SK-N-SH treated with all-trans-retinoic acid at 6 μM for 48 hours (cell line): ENCODE data around the gene CLDN11.

Source experiments
- ARNTL ChIP-seq: fragments of 450-650 bp; formaldehyde crosslinking; IDR thresholded peaks from 2 replicates; pipeline ENCODE4 v1.5.0; 2020; ENCODE audit warnings: low read depth, mild to moderate bottlenecking, moderate library complexity, borderline replicate concordance
- BACH2 ChIP-seq: fragments of 250-450 bp; sonication (Bioruptor Pico); IDR thresholded peaks from 2 replicates; pipeline ENCODE4 v1.9.0; 2021; ENCODE audit warnings: mild to moderate bottlenecking, borderline replicate concordance
- GLIS3 ChIP-seq: fragments of 250-450 bp; sonication (Bioruptor Pico); IDR thresholded peaks from 2 replicates; pipeline ENCODE4 v1.5.0; 2020; ENCODE audit warnings: mild to moderate bottlenecking, moderate library complexity
- ISL1 ChIP-seq: fragments of 250-450 bp; sonication (Bioruptor Pico); IDR thresholded peaks from 2 replicates; pipeline ENCODE4 v2.1.2; 2022; ENCODE audit warnings: mild to moderate bottlenecking, moderate library complexity
- PPARA ChIP-seq: fragments of 250-450 bp; sonication (Bioruptor Pico); IDR thresholded peaks from 2 replicates; pipeline ENCODE4 v1.5.0; 2020; ENCODE audit warnings: mild to moderate bottlenecking, borderline replicate concordance
- RARB ChIP-seq: fragments of 250-450 bp; sonication (Bioruptor Pico); IDR thresholded peaks from 2 replicates; pipeline ENCODE4 v1.8.0; 2021; ENCODE audit warnings: mild to moderate bottlenecking, moderate library complexity
- TCF4 ChIP-seq: fragments of 250-450 bp; sonication (Bioruptor Pico); IDR thresholded peaks from 2 replicates; pipeline ENCODE4 v1.8.0; 2021; ENCODE audit warnings: mild to moderate bottlenecking, moderate library complexity, borderline replicate concordance
- TOX ChIP-seq: fragments of 250-450 bp; sonication (Bioruptor Pico); IDR thresholded peaks from 2 replicates; pipeline ENCODE4 v1.8.0; 2021; ENCODE audit warnings: mild to moderate bottlenecking, moderate library complexity, borderline replicate concordance
- ZC3H10 ChIP-seq: fragments of 250-450 bp; sonication (Bioruptor Pico); IDR thresholded peaks from 2 replicates; pipeline ENCODE4 v1.5.1; 2021; ENCODE audit warnings: mild to moderate bottlenecking, moderate library complexity
- ZFP3 ChIP-seq: fragments of 250-450 bp; sonication (Bioruptor Pico); IDR thresholded peaks from 2 replicates; pipeline ENCODE4 v1.5.0; 2020; ENCODE audit warnings: mild to moderate bottlenecking, moderate library complexity
- ZFP30 ChIP-seq: fragments of 450-650 bp; formaldehyde crosslinking; IDR thresholded peaks from 2 replicates; pipeline ENCODE4 v1.5.0; 2022; ENCODE audit warnings: mild to moderate bottlenecking, moderate library complexity
- TF ChIP-seq, protein P1 (sequence below): fragments of 250-450 bp; sonication (Bioruptor Pico); IDR thresholded peaks from 2 replicates; pipeline ENCODE4 v1.8.0; 2020; ENCODE audit warnings: mild to moderate bottlenecking, moderate library complexity, borderline replicate concordance
- TF ChIP-seq, protein P2 (sequence below): fragments of 250-450 bp; sonication (Bioruptor Pico); IDR thresholded peaks from 2 replicates; pipeline ENCODE4 v1.5.1; 2020; ENCODE audit warnings: low read depth, mild to moderate bottlenecking, moderate library complexity
- TF ChIP-seq, protein P3 (sequence below): fragments of 250-450 bp; sonication (Bioruptor Pico); IDR thresholded peaks from 2 replicates; pipeline ENCODE4 v1.5.1; 2021; ENCODE audit warnings: mild to moderate bottlenecking, moderate library complexity

DNA sequence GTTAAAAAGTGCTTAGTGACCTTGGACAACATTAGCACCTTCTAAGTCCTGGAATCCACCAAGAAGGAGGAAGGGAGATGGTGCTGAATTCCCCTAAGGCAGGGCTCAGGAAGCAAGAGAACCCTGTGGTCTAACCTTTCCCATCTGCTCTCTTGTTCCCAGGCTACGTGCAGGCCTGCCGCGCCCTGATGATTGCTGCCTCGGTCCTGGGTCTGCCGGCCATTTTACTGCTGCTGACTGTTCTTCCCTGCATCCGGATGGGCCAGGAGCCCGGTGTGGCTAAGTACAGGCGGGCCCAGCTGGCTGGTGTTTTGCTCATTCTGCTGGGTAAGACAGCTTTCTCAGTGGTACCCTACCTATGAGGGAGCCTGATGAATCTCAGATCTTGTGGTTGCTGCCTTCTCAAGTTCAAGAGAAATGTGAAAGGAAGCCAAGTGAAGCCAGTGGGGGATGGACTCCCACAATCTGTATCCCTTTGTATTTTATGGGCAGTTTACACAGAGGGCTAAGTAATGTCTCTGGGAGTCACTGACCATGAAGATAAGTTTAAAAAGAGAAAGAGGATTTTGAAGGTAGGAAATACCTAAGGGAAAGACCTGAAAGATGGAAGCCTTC is 4.4 kb downstream of the CLDN11 start:
- TF ChIP-seq RARB (no peak), ZC3H10 (CRISPR knock-in tag) (no peak), ARNTL (no peak), GLIS3 (CRISPR knock-in tag) (no peak), BACH2 (CRISPR knock-in tag) (no peak), ZFP3 (no peak), ZFP30 (CRISPR knock-in tag) (no peak), PPARA (CRISPR knock-in tag) (no peak), TCF4 (CRISPR knock-in tag) (no peak), TOX (CRISPR knock-in tag) (no peak), ISL1 (no peak)
- TF ChIP-seq, protein P1, sequence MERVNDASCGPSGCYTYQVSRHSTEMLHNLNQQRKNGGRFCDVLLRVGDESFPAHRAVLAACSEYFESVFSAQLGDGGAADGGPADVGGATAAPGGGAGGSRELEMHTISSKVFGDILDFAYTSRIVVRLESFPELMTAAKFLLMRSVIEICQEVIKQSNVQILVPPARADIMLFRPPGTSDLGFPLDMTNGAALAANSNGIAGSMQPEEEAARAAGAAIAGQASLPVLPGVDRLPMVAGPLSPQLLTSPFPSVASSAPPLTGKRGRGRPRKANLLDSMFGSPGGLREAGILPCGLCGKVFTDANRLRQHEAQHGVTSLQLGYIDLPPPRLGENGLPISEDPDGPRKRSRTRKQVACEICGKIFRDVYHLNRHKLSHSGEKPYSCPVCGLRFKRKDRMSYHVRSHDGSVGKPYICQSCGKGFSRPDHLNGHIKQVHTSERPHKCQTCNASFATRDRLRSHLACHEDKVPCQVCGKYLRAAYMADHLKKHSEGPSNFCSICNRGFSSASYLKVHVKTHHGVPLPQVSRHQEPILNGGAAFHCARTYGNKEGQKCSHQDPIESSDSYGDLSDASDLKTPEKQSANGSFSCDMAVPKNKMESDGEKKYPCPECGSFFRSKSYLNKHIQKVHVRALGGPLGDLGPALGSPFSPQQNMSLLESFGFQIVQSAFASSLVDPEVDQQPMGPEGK (CRISPR knock-in tag) = no peak
- TF ChIP-seq, protein P2, sequence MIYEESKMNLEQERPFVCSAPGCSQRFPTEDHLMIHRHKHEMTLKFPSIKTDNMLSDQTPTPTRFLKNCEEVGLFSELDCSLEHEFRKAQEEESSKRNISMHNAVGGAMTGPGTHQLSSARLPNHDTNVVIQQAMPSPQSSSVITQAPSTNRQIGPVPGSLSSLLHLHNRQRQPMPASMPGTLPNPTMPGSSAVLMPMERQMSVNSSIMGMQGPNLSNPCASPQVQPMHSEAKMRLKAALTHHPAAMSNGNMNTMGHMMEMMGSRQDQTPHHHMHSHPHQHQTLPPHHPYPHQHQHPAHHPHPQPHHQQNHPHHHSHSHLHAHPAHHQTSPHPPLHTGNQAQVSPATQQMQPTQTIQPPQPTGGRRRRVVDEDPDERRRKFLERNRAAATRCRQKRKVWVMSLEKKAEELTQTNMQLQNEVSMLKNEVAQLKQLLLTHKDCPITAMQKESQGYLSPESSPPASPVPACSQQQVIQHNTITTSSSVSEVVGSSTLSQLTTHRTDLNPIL (CRISPR knock-in tag) = no peak
- TF ChIP-seq, protein P3, sequence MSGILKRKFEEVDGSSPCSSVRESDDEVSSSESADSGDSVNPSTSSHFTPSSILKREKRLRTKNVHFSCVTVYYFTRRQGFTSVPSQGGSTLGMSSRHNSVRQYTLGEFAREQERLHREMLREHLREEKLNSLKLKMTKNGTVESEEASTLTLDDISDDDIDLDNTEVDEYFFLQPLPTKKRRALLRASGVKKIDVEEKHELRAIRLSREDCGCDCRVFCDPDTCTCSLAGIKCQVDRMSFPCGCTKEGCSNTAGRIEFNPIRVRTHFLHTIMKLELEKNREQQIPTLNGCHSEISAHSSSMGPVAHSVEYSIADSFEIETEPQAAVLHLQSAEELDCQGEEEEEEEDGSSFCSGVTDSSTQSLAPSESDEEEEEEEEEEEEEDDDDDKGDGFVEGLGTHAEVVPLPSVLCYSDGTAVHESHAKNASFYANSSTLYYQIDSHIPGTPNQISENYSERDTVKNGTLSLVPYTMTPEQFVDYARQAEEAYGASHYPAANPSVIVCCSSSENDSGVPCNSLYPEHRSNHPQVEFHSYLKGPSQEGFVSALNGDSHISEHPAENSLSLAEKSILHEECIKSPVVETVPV (CRISPR knock-in tag) = no peak
